GM19239 (cell line): ENCODE measurements around the gene RERE.
A peak's percentile ranks its signal among the peaks of the same experiment; 100 is the strongest.

Source experiments
- DNase-seq: peaks from one replicate; pipeline ENCODE4 v3.0.0; 2011; ENCODE audit warnings: low spot score; ENCODE audit not compliant: insufficient read length
- FAIRE-seq: peaks from 2 replicates; lab custom pipeline; 2011; peaks lifted over from hg19 to GRCh38; lab: Jason Lieb, UNC

RERE gene

DNA sequence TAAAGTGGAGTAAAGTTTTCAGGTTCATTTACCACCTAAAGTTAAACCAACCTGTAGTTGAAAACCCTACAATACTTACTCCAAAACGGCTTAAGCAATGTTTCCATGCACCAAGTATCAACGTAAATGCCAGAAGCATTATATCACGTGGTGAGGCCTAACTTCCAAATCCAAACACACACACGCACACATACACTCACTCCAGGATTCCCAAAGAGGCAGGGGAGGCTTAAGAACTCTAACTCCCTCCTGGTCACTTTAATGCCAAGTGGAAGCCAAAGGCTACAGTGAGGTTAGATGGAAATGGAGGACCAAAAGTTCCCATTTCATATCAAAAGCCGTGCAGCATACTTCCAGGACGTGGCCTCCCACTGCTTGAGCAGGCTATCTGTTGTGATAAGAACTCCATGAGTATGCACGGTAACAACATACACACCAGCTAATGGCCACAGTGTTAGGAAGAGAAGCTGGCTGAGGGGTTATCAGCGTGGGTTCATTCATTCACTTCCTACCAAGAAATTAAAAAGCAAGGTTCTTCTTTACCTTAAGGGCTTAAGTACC, 275.4 kb downstream of the RERE start:
- DNase-seq: no peak
- FAIRE-seq: no peak

DNA sequence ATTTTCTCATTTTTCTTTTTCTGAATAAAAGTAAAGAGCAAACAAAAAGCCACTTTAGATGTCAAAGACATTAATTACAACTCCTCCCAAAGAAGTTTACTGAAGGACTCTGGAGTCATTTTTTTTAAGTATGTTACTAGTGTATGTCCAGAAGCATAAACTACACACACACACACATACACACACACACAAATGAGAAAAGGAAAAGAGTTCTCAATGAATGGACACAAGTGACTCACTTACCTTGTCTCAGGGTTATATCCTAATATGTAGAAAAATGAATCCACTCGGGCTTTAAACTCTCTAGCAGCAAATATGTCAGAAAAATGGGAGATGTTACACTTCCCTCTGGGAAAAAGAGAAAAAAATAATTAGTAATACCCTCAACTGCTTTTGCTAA, 276.5 kb downstream of the RERE start:
- FAIRE-seq: peak; percentile 66

DNA sequence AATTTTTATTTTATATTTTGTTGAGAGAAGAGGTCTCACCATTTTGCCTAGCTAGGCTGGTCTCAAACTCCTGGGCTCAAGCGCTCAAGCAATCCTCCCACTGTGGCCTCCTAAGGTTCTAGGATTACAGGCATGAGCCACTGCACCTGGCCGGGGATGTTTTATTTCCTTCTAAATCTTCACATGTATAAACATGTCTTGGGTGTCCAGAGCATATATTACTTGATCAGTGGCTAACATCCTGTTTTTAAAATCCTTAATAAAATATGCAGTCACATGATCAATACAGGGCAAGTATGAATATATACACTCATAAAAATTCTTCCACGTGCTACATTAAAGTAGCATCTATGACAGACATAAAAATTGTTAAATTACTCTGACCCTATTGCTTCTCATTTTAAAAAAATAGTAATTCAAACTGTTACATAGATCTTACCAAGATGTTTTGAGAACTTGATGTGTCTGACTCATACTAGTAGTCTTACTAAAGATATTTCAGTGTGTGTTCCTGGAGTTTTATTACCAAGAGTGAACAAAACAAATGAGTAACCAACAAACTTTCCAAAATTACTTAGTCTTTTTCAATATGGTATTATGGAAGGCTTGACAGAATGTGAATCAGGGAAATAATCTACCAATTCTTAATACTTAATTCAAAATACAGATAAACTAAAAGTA, 277.0 kb downstream of the RERE start:
- FAIRE-seq (peak; percentile 39), DNase-seq (no peak)

More for the DNA sequence above, 276.5 kb downstream of the RERE start:
- no peak for DNase-seq

DNA sequence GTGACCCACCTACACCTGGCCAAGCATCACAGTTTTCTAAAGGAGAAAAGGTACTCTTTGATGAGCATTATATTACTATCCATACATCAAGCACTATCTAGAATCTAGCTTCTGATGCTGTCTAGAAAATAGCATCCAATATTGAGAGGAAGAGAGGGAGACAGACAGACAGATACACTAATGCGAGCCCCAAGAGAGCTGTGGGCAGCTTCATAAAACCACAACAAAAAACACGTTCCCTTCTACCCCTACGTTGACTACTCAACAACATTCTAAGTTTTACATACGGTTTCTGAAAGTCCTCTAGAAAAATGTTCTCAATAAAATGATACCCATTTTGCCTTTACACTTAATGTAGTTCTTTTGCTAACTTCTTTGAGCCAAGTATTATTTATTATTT, 277.8 kb downstream of the RERE start:
- DNase-seq (no peak), FAIRE-seq (no peak)

DNA sequence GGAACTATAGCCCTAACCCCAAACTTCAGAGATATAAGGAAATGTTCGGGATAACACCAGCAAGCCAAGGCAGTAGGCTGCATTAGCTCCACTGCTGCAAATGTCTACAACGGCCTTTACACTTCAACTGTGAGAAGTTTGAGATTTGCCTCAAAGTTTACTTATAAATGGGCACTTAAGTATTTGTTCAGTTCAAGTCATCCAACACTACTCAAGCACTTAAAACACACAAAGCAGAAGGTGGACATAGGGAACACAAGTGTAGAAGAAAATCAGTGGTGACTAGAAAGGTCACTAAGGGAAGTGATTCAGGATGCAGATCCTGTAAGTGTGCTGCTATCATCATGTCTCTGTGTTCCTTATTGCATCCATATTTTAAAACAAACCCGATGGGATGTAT, 278.9 kb downstream of the RERE start:
- no peak for FAIRE-seq
- no peak for DNase-seq

DNA sequence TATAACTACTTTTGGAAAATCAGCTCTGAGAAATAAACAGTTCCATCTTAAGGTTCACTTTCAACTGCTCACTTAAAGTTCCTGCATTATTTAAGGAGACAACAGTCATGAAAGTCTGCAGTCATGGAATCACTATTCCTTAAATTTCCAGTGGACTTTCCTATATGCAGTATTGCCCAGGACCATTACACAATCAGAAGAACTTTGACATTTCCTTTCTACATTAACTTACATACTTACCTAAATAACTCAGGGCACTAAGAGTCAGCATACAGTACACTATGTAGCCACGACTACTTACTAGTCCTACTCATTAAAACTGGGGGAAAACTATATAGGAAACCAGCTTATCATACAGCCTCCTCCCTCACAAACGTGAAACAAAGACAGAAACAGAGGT, 279.4 kb downstream of the RERE start:
- FAIRE-seq (no peak), DNase-seq (no peak)

DNA sequence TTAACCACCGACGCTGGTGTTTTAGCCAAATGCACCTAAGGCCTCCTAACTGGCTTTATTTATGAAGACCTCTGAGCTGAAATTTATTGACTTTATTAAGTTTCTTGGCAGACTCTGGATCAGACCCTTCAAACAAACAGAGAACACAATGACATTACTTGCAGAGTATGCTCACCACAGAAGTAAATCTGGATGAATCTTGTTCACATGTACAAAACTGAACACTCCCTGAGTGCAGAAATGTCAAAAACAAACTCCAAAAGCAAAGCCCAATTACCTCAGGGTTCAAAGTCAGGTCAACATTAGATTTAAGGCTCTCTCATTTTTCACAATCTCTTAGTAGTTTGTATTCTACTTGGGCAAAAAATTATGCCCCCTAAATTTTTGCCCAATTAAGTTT, 280.9 kb downstream of the RERE start:
- FAIRE-seq (no peak), DNase-seq (no peak)

DNA sequence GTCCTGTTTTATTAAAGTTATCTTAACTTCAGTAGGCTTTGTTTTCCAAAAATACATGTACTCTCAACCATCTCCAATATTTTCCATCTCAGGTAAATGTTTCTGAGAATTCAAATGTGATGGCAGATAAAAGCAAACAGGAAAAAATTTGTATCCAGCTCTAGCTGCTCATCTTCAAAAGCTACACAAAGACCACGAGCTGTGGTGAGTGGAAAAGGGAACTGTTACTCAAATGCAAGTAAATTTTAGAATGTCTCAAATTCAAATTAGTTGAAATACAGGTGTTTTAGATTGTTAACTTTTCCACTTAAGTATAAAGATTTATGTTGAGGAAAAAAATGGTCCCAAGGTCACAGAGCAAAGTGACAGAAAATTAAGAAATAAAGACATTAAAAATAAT, 283.5 kb downstream of the RERE start:
- DNase-seq (no peak), FAIRE-seq (no peak)

DNA sequence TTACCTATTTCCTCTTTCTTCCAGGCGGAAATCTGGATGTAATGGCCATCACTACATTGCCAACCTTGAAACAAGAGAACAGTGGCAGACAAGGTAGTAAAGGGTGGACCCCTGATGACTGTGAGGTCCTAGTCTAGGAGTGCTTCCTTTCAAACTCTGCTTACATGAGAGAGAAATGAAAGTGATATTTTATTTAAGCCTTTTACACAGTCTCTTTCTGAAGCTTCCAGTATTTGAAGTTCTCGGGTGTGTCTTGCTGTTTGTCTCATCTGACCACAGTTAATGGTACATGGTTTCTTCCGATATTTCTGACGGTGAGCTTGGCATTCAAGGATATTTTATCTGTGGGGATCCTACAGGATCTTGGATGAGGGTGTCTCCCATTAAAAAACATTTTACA, 284.3 kb downstream of the RERE start:
- FAIRE-seq: peak; percentile 93

DNA sequence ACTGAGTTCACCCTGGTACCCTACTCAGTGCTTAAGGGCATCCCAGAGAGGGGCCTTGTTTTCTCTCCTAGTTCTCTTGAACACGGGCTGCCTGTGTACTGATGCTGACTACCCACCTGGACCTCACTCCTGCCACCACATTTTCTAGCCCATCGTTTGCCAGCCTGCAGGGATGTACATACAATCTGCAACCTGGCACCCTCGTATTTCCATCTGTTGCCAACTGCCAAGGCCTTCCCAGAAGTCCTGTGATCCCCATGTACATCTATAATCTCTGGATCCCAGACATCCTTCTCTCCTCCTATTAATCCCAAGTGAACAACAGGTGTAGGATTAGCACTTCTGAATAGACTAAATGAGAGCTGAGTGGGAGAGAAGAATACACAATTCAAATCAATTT, 287.5 kb downstream of the RERE start:
- no peak for FAIRE-seq
- no peak for DNase-seq

More for the DNA sequence above, 284.3 kb downstream of the RERE start:
- peak; percentile 31 for DNase-seq

DNA sequence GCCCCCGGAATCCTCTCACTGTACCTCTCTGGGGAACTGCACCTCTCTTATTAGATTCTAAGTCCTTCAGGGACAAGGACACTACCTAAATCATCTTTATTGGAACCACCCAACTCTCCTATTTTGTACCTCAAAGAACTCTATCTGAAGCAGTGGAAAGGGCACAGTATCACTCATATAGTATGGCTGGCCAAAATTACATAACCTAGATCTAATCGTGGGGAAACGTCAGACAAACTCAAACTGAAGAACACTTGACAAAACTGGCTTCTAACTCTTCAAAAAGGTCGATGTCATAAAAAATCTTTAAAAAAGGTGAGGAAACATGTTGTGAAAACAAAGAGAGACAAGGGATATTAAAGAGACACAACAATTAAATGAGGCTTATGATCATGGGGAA, 289.5 kb downstream of the RERE start:
- DNase-seq: no peak

DNA sequence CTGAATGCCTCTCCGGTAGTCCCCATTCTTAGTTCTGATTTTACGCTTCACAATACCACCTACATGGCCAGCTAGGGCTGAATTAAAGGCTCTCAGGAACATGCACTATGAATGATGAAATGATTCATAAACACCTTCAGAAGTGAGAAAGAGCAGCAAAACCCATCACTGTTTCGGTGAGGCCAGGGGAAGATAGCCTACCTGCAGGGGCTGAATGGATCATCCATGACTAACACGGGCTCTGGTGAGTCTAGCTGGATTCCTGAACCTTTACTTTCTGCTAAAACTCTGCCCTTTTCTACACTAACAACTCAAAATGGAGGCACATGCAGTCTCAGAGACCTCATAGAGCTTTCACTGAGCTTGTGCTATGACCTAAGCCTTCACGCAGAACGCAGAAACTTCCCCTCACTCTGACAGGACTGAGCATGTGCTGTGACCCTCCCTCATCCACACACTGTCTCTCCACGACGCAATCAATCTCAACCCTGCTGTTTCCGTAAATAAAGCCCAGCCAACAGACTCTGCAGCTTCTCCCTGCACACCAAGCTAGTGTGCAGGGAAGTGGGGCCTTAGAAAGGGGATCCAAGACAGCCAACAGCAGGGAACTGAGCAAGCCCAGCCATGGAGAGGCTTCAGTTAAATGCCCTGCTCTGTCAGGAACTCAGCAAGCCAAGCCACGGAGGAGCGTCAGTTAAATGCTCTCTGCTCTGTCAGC, 291.7 kb downstream of the RERE start:
- FAIRE-seq (peak; percentile 96), DNase-seq (no peak)

More for the DNA sequence above, 289.5 kb downstream of the RERE start:
- no peak for FAIRE-seq

DNA sequence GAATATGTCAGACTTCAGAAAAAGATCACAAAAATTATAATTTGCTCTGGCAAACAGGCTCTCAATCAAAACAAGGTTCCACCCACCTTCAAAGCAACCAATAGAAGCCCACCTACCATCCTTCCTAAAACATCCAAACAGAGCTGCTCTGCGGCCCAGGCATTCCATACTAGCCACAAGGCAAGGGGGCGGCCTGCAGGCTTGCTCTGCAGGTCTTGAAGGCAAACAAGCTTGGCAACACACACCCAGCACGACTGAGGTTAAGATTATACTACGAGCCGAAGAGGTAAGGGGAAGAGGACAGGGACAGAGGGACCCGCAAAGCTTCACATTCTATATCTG, 292.3 kb downstream of the RERE start:
- DNase-seq (no peak), FAIRE-seq (no peak)

DNA sequence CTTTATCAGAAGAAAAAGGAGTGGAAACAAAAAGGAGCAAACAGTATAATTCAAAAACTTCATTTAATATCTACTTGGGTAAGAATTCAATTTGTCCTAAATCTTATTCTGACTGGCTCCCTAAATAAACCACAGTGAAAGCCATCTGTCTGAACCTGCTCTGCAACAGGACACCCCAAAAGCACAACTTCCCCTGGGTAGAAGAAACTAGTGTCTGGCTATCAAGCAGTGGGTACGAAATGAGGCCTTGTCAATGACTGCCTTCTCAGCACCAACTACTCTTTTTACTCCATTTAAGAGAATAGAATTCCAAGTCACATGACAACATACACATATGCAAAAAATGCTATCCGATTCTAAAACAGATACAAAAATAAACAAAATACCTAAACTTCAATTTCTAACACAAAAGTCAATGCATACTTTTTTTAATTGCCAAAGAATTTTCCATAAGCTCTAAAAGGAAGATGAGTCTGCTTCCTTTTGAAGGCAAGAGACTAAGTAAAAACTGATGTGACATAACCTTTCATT, 292.7 kb downstream of the RERE start:
- no peak for DNase-seq
- FAIRE-seq: peak; percentile 85

DNA sequence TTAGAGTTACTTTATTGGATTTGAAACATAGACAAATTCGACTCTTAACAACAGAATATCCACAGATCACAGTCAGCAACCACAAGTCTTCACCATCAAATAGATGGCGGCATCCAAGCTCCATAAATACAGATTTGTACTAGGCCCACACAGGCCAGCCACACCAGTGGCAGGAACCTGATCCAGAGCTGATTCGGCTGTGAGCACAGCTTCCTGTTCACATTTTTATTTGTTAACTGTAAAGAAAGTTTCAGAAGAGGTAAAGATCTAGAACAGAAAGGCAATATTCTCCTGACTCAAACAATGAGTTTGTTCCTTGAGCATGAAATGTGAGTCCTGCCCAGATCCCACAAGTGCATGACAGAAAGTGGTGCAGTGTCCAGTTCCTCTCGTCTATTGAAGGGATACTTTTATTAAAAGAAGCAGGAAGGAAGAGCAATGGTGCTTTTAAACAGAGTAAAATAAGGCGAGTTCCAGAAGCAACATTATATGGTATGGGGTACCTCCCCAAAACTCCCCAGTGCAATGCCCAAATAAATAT, 293.7 kb downstream of the RERE start:
- DNase-seq: no peak
- FAIRE-seq: peak; percentile 73

DNA sequence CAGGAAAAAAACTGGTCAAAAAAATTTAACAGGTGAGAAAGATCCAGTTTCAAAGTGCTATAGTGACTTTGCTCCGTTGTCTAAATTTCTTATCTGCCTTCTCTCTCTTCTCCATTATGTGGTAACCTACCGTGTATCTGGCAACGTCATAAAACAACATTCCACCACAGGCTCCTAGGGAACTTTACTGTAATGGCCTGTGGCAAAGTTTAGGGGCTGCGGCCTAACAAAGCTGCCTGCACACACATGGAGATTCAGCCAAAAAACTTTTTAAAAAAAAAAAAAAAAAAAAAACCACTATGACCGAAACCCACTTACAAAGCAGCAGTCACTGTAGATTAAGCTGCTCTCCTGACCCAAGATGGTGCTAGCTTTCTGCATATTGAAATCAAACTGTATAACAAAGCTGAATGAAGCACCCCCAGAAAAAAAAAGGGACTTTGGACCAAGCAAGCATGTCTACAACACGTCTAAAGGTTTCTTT, 296.9 kb downstream of the RERE start:
- DNase-seq: no peak
- no peak for FAIRE-seq

DNA sequence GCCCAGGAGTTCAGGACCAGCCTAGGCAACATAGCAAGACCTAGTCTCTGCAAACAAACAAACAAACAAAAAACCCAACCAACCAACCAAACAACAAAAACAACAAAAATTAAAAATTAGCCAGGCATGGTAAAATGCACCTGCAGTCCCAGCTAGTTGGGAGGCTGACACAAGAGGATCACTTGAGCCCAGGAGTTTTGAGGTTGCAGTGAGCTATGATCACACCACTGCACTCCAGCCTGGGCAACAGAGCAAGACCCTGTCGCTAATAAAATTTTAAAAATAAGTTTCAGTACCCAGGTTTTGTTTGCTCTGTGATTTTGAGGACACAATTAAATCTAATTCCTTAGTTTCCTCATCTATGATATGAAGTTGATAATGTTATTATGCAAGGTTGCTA, 298.3 kb downstream of the RERE start:
- DNase-seq (no peak), FAIRE-seq (no peak)

DNA sequence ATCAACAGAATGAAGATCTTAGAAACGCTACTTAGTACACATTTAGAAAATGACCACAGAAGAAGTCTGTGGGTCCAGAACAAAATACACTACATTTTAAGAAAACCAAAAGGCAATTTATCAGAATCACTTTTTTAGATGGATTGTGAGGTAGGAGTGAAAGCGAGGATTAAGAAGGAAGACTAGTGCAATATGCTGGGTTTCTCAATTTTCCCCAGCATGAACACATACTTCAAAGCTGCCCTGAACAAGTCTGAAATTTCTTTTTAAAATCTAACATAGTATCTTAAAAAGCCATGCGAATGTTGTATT, 299.0 kb downstream of the RERE start:
- DNase-seq: no peak
- no peak for FAIRE-seq

DNA sequence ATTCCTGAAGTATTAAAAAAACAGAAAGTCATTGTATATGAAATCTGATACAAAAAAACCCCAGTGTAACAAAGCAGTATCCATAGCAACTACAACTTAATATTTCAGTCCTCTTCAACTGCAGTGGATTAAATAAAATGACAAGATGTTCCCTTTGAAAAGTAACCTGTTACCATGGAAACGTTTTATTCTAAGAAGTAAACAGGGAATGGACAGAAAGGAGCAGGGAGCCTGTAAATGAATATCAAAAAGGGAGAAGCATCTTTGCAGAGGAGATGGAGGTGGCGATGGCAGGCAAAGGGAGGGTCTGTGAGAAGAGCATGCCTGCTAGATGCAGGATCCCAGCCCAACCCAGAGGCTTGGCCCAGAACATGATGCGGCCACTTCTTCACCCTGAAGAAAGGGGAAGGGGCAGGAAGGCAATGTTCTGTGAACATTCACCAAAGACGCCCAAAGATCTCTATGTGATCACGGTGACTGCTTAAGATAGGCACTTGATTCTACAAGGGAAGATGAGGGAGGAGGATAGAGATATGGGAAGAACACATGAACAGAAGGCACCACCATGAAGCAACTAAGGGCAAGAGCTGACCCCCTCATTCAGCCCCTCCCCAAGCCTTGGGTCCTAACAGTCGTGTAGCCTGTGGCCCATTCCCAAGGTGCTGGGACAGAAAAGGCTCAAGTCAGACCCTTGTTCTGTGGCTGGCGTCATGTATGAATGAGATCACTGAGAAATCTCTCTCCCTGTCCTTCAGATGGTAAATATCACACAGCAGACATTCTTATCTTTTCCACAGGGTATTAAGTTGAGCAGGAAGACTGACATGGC, 299.6 kb downstream of the RERE start:
- FAIRE-seq: peak; percentile 33
- DNase-seq: no peak

DNA sequence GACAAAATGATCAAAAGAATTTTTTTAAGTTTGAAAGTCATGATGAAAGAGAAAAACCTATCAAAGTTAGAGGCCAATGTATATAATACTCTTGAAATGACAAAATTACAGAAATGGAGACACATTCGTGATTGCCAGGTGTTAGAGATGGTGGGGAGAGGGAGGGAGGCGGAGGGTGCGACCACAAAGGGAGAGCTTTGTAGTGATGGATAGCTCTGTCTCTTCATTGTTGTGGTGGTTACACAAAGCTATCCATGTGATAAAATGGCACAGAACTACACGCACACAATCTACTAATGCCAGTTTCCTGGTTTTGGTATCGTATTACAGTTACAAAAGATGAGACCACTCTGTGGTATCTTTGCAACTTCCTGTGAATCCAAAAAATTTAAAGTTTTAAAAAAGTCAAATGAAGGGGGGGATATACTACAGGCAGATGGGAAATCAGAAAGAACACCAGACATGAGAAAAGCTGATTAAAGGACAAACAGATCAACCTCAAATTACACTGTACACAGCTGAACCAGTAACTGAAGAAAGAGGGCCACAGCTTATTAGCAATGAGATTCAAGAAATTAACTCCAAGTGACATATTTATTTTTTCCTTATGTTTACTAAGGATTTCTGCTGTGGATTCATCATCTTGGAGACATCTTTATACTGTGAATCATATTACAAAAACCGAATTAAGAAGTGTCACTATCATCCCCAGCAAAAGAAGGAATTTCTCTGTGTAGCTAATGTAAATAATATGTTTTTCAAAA, 300.5 kb downstream of the RERE start:
- DNase-seq (no peak), FAIRE-seq (no peak)
